Gastrocnemius medialis (tissue), 4 donors: Measurements from ENCODE around the gene PID1. TPM values are rescaled to one million over a fixed set of nuclear protein-coding genes. Genes with fewer than 3 reads are reported as not detected.
"Not testable (repeated sequence)": the region's sequence is repeated elsewhere in the genome, so short reads cannot be mapped to it uniquely, and the experiment has no call there.

Source experiments
- ATAC-seq, 2 donors: fragments of 150-250 bp; one replicate each; pipeline ENCODE4 v1.9.1; 2016
- DNase-seq, 2 donors: peaks; one replicate each; pipeline ENCODE4 v3.0.0-alpha.2; 2019
- H3K27ac ChIP-seq, 4 donors: fragments of 200-600 bp; sonication (generic); 1 replicate in 1 of 4; 2 replicates in 3 of 4; pipeline ENCODE4 v1.5.1; 2016 to 2018; ENCODE audit warnings: mild to moderate bottlenecking in 2 of 4, moderate library complexity in 1 of 4
- H3K27me3 ChIP-seq, 3 donors: fragments of 200-600 bp; sonication (generic) in 2 of 3; 1 replicate in 1 of 3; 2 replicates in 2 of 3; pipeline versions ENCODE4 v1.5.1 to v1.6.0; 2016 to 2019; ENCODE audit warnings: mild to moderate bottlenecking in 1 of 3, moderate library complexity in 1 of 3
- H3K36me3 ChIP-seq, 2 donors: fragments of 200-600 bp; sonication (generic) in 1 of 2; one replicate each; pipeline ENCODE4 v1.5.1; 2017 to 2018
- H3K4me1 ChIP-seq, 2 donors: fragments of 200-600 bp; sonication (generic) in 1 of 2; one replicate each; pipeline ENCODE4 v1.5.1; 2016 to 2017; ENCODE audit warnings: mild to moderate bottlenecking in 2 of 2
- H3K4me3 ChIP-seq, 4 donors: fragments of 200-600 bp; sonication (generic) in 3 of 4; 1 replicate in 1 of 4; 2 replicates in 3 of 4; pipeline ENCODE4 v1.5.1; 2016 to 2019; ENCODE audit warnings: mild to moderate bottlenecking in 2 of 4
- H3K9me3 ChIP-seq, 3 donors: fragments of 200-600 bp; sonication (generic) in 2 of 3; 1 replicate in 1 of 3; 2 replicates in 2 of 3; pipeline ENCODE4 v1.5.1; 2016 to 2019
- POLR2A ChIP-seq, 2 donors: fragments of 450-650 bp; IDR thresholded peaks; one replicate each; pipeline ENCODE4 v1.6.1; 2017; ENCODE audit warnings: antibody characterized with exemption in 2 of 2, mild to moderate bottlenecking in 2 of 2, moderate library complexity in 2 of 2
- in situ Hi-C, 4 donors: fragments of 200-750 bp; cut with MboI; loops; one replicate each; pipeline versions ENCODE4 v1.15.0 to v1.8.0; 2017; ENCODE audit warnings: low sequenced_read_pairs in 4 of 4
- intact Hi-C: fragments of 100-400 bp; cut with DNase I; formaldehyde crosslinking; loops from one replicate; pipeline ENCODE4 v1.15.1; 2023; ENCODE audit warnings: low total_unique reads
- total RNA-seq, 4 donors: library from RNA; depleted of rRNA; stranded (reverse); fragments of >200 nt; gene quantifications; one replicate each; pipeline versions ENCODE4 v1.1.0 to v1.2.3, GENCODE V29; 2016
- TF ChIP-seq, protein P1 (sequence below), 5 experiments: fragments of 450-650 bp in 3 of 5; fragments of 200-600 bp in 2 of 5; sonication (generic) in 2 of 5; IDR thresholded peaks in 4 of 5; conservative IDR thresholded peaks in 1 of 5; 1 replicate in 4 of 5; 2 replicates in 1 of 5; pipeline ENCODE4 v1.5.1; 2016 to 2019; ENCODE audit warnings: antibody characterized with exemption in 5 of 5, mild to moderate bottlenecking in 3 of 5, moderate library complexity in 3 of 5

Gene PID1
- total RNA-seq, 4 donors from 2014 or later = 11.3 to 24.3 (median 19.5) TPM

DNA sequence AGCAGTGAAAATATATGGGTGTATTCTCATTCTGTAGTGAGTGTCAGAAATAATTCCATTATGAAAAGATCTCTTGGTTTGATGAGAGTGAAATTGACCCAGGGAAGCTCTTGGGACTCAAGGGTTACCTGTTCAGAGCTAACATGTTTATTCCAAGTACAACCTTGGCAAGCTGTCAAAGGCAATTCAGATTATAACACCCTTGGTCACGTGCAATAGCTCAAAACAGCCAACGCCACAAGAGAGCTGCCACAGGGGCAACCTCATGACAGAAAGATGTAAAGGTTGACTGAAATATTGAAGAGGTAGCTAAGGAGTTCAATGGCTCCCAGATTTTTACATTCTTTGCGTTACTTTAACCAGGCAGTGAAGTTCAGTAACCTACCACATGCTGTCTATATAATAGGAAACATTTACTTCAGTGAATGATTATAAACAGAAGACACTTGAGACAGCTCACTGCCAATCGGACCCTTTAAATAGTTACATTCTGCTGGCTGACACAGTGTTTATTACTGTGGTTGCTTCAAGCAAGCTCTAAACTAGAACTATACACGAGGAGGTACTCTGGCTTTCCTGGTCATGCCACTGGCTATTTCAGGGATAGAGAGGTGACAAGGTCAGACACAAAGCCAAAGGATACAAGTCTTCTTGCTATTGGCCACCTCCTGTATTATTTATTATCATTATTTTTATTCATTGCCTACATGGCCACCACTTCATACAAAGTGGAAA, 187.3 kb downstream of the PID1 start:
- ATAC-seq = peak; percentile 53 to 61
- intact Hi-C loops (no loop called here), in situ Hi-C loops (no loop called here)
- peak overlapping the region in 3 of 4 donors; percentile 36 to 73 (median 62) for H3K27ac ChIP-seq
- peaks cover 0 to 25% of the 10 kb centered on the region in 2 donors for H3K4me1 ChIP-seq
- TF ChIP-seq, protein P1, sequence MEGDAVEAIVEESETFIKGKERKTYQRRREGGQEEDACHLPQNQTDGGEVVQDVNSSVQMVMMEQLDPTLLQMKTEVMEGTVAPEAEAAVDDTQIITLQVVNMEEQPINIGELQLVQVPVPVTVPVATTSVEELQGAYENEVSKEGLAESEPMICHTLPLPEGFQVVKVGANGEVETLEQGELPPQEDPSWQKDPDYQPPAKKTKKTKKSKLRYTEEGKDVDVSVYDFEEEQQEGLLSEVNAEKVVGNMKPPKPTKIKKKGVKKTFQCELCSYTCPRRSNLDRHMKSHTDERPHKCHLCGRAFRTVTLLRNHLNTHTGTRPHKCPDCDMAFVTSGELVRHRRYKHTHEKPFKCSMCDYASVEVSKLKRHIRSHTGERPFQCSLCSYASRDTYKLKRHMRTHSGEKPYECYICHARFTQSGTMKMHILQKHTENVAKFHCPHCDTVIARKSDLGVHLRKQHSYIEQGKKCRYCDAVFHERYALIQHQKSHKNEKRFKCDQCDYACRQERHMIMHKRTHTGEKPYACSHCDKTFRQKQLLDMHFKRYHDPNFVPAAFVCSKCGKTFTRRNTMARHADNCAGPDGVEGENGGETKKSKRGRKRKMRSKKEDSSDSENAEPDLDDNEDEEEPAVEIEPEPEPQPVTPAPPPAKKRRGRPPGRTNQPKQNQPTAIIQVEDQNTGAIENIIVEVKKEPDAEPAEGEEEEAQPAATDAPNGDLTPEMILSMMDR (IDR thresholded peaks at IDR 0.05 in 4 of 5, conservative IDR thresholded peaks at IDR 0.05 in 1 of 5) = no peak
- TF ChIP-seq POLR2A (IDR thresholded peaks at IDR 0.05) = no peak
- H3K4me3 ChIP-seq = no peak overlapping the region
- H3K36me3 ChIP-seq = no peaks in the 10 kb centered on the region
- no peaks in the 10 kb centered on the region for H3K27me3 ChIP-seq
- DNase-seq = no peak
- H3K9me3 ChIP-seq = no peaks in the 10 kb centered on the region

DNA sequence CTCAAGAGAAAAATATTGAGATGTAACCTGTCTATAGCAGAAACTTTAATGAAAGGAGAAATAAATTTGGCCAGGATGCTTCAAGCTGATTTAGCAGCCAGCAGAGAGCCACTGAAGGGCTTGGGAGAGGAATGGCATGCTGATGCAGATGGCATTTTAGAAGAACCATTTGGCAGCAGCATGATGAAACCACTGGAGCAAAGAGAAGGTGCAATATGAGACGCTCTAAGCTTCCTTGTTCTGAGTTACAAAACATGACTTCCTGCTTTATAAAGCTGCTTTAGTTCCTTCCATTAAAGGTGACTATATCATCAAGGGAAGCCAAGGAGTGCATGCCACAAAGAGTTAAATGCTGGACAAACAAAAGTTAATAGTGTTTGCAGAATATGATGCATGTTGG, 189.7 kb downstream of the PID1 start:
- intact Hi-C loops = no loop called here
- no peaks in the 10 kb centered on the region for H3K9me3 ChIP-seq
- in situ Hi-C loops = no loop called here
- peaks cover 0 to 6% of the 10 kb centered on the region in 2 donors for H3K4me1 ChIP-seq
- no peak overlapping the region for H3K4me3 ChIP-seq
- H3K36me3 ChIP-seq = no peaks in the 10 kb centered on the region
- TF ChIP-seq, protein P1 (IDR thresholded peaks at IDR 0.05 in 4 of 5, conservative IDR thresholded peaks at IDR 0.05 in 1 of 5) = no peak
- TF ChIP-seq POLR2A (IDR thresholded peaks at IDR 0.05) = no peak
- DNase-seq (no peak), ATAC-seq (no peak)
- no peak overlapping the region for H3K27ac ChIP-seq
- no peaks in the 10 kb centered on the region for H3K27me3 ChIP-seq

GRCh38 chr2:229080172-229080571, 190.9 kb downstream of the PID1 start:
- intact Hi-C loops (no loop called here), in situ Hi-C loops (no loop called here)
- peaks cover 0 to 4% of the 10 kb centered on the region in 2 donors for H3K4me1 ChIP-seq
- H3K4me3 ChIP-seq = no peak overlapping the region
- no peak for DNase-seq
- no peaks in the 10 kb centered on the region for H3K27me3 ChIP-seq
- H3K9me3 ChIP-seq = no peaks in the 10 kb centered on the region
- no peaks in the 10 kb centered on the region for H3K36me3 ChIP-seq
- TF ChIP-seq POLR2A (IDR thresholded peaks at IDR 0.05) = no peak
- TF ChIP-seq, protein P1 (IDR thresholded peaks at IDR 0.05 in 4 of 5, conservative IDR thresholded peaks at IDR 0.05 in 1 of 5) = no peak
- H3K27ac ChIP-seq = no peak overlapping the region
- ATAC-seq = no peak

DNA sequence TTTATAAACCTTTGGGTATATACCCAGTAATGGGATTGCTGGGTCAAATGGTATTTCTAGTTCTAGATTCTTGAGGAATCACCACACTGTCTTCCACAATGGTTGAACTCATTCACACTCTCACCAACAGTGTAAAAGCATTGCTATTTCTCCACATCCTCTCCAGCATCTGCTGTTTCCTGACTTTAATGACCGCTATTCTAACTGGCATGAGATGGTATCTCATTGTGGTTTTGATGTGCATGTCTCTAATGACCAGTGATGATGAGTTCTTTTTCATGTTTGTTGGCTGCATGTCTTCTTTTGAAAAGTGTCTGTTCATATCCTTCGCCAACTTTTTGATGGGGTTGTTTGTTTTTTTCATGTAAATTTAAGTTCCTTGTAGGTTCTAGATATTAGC, 194.2 kb downstream of the PID1 start:
- ATAC-seq, H3K9me3 ChIP-seq, H3K36me3 ChIP-seq, H3K27ac ChIP-seq, DNase-seq, H3K27me3 ChIP-seq, H3K4me3 ChIP-seq, intact Hi-C loops, in situ Hi-C loops, H3K4me1 ChIP-seq: not testable (repeated sequence)

DNA sequence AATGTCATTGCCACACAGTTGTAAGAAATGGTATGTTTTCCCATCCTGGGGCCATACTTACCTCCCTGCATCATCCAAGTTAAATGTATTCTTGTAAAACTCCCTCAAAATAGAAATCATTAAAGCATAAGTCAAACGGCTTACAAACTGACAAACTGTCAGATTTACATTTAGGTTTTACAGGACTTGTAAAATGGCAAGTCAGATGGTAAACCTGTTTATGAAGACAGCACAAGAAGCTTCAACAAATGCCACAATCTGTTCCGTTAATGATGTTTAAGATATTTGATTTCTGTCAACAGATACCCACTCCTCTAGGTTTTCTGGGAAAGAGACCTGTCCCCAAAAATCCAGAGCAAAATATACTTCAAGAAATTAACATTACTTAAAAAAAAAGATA, 197.2 kb downstream of the PID1 start:
- no peaks in the 10 kb centered on the region for H3K36me3 ChIP-seq
- no peak for ATAC-seq
- no peak for TF ChIP-seq POLR2A (IDR thresholded peaks at IDR 0.05)
- TF ChIP-seq, protein P1 (IDR thresholded peaks at IDR 0.05 in 4 of 5, conservative IDR thresholded peaks at IDR 0.05 in 1 of 5) = no peak
- H3K4me1 ChIP-seq = no peaks in the 10 kb centered on the region
- H3K4me3 ChIP-seq = no peak overlapping the region
- no peak overlapping the region for H3K27ac ChIP-seq
- in situ Hi-C loops (no loop called here), intact Hi-C loops (no loop called here)
- DNase-seq = no peak
- no peaks in the 10 kb centered on the region for H3K27me3 ChIP-seq
- no peaks in the 10 kb centered on the region for H3K9me3 ChIP-seq
